Activated CD8-positive, alpha-beta T cell treated with anti-CD3 and anti-CD28 coated beads for 36 hours (primary cell): ENCODE measurements around the gene MAN1A1. TPM values are rescaled to one million over a fixed set of nuclear protein-coding genes. Genes with fewer than 3 reads are reported as not detected.
A peak's percentile ranks its signal among the peaks of the same experiment; 100 is the strongest.

Experiments
- ATAC-seq: fragments of 200-7000 bp; cut with Tn5 transposase; one replicate; pipeline ENCODE4 v1.10.0; 2021; ENCODE audit warnings: mild to moderate bottlenecking, moderate library complexity
- CTCF ChIA-PET: fragments of 350-600 bp; sonication (Branson Sonifier 250); formaldehyde crosslinking; loops from one replicate; lab custom pipeline; 2021; ENCODE audit warnings: antibody characterized with exemption; lab: Charles Lee
- POLR2A ChIA-PET: fragments of 350-600 bp; sonication (Branson Sonifier 250); formaldehyde crosslinking; loops from one replicate; lab custom pipeline; 2021; ENCODE audit warnings: antibody characterized with exemption; lab: Charles Lee
- DNase-seq: peaks from one replicate; pipeline ENCODE4 v3.0.0-alpha.2; 2020
- H3K27ac Mint-ChIP-seq: one replicate; pipeline ENCODE4 v1.8.0; 2021; ENCODE audit warnings: mild to moderate bottlenecking, mixed read lengths
- H3K27me3 Mint-ChIP-seq: one replicate; pipeline ENCODE4 v1.8.0; 2021; ENCODE audit warnings: mixed read lengths
- H3K36me3 Mint-ChIP-seq: one replicate; pipeline ENCODE4 v1.8.0; 2021; ENCODE audit warnings: low read depth, mixed read lengths
- H3K4me1 Mint-ChIP-seq: one replicate; pipeline ENCODE4 v1.8.0; 2021; ENCODE audit warnings: low read depth, mixed read lengths
- H3K4me3 Mint-ChIP-seq: one replicate; pipeline ENCODE4 v1.8.0; 2021; ENCODE audit warnings: mild to moderate bottlenecking, moderate library complexity, mixed read lengths
- H3K9me3 Mint-ChIP-seq: one replicate; pipeline ENCODE4 v1.8.0; 2021; ENCODE audit warnings: mixed read lengths
- intact Hi-C: fragments of 100-400 bp; cut with micrococcal nuclease; formaldehyde crosslinking; loops from one replicate; pipeline ENCODE4 v1.10.0; 2022
- total RNA-seq, 2 experiments: library from RNA; stranded (reverse); gene quantifications; one replicate each; pipeline ENCODE4 v1.2.3, GENCODE V29; 2021
- TF ChIP-seq, protein P1 (sequence below): fragments of 200-600 bp; IDR thresholded peaks from one replicate; pipeline ENCODE4 v1.8.0; 2022; ENCODE audit warnings: antibody characterized with exemption, mild to moderate bottlenecking

MAN1A1 gene
- total RNA-seq, 2 experiments from 2014 or later, result 18.5 to 19.4 TPM

DNA sequence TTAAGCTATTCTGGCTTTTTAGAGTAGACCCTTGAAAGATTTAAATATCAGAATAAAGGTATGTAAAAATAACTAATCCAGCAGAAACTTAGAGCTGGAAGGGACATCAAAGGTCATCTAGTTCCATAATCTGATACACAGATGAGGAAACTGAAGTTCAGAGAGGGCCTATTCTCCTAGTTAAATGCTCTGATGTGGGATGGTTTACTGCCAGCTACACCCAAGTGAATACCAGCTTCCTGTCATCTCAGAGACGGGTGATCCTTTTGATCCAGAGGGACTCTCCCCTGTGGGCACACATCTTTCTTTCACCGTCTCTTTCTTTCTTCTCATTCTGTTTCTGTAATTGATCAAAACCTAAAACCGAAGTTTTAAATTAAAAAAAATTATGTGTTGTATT, 94.1 kb downstream of the MAN1A1 start:
- intact Hi-C loops, result no loop called here
- CTCF ChIA-PET, result no interaction called here
- peak; percentile 47 for ATAC-seq

DNA sequence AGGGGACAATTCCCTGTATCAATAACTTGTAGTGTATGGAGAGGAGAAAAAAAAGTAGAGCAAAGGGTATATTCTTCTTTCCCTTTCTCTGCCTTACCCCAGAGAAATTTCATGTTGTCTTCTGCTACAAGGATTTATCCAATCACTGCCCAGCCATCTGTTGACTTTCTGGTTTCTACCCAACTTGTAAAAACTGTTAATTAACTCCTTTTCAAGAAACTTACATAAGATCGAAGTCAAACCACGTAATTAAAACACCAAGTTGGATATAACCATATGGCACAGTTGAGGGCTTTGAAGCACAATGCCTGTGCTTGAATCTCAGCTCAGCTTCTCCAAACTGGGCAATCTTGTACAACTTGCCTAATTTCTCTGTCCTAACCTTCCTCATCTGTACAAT, 99.5 kb downstream of the MAN1A1 start:
- intact Hi-C loops, result no loop called here
- Mint-ChIP-seq H3K4me3 (no peak overlapping the region), H3K27ac (no peak overlapping the region), H3K27me3 (no peaks in the 10 kb centered on the region), H3K36me3 (peaks cover 21% of the 10 kb centered on the region), H3K4me1 (peaks cover 2% of the 10 kb centered on the region), H3K9me3 (no peaks in the 10 kb centered on the region)
- TF ChIP-seq, protein P1, sequence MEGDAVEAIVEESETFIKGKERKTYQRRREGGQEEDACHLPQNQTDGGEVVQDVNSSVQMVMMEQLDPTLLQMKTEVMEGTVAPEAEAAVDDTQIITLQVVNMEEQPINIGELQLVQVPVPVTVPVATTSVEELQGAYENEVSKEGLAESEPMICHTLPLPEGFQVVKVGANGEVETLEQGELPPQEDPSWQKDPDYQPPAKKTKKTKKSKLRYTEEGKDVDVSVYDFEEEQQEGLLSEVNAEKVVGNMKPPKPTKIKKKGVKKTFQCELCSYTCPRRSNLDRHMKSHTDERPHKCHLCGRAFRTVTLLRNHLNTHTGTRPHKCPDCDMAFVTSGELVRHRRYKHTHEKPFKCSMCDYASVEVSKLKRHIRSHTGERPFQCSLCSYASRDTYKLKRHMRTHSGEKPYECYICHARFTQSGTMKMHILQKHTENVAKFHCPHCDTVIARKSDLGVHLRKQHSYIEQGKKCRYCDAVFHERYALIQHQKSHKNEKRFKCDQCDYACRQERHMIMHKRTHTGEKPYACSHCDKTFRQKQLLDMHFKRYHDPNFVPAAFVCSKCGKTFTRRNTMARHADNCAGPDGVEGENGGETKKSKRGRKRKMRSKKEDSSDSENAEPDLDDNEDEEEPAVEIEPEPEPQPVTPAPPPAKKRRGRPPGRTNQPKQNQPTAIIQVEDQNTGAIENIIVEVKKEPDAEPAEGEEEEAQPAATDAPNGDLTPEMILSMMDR, result no peak
- CTCF ChIA-PET, result no interaction called here
- DNase-seq, result no peak
- POLR2A ChIA-PET, result no interaction called here
- ATAC-seq, result no peak

More for the DNA sequence above, 94.1 kb downstream of the MAN1A1 start:
- no peak overlapping the region for H3K27ac Mint-ChIP-seq
- POLR2A ChIA-PET, result no interaction called here
- peaks cover 10% of the 10 kb centered on the region for H3K36me3 Mint-ChIP-seq
- no peak overlapping the region for H3K4me3 Mint-ChIP-seq
- TF ChIP-seq, protein P1, result no peak
- peak; percentile 7 for DNase-seq
- H3K9me3 Mint-ChIP-seq, result no peaks in the 10 kb centered on the region
- no peaks in the 10 kb centered on the region for H3K27me3 Mint-ChIP-seq
- H3K4me1 Mint-ChIP-seq, result peaks cover 28% of the 10 kb centered on the region

DNA sequence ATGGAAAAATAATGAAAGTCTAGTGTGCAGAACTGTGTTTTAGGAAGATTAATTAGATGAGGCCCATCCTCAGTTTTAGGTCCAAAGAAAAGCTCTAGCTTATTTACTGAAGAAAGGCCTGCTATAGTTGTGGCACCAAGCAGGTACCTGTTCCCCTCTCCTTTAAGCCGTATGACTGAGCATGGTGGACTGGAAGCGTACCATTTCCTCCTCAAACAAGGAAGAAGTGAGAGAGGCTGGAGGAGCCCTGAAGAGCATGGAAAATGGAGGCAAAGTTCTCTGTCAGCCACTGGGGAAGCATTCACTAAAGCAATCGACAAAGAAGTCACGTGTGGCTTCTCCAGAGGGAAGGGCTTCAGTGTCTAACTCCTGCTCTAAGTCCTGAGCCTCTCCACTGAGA, 100.2 kb downstream of the MAN1A1 start:
- ChIA-PET CTCF (no interaction called here), POLR2A (no interaction called here)
- no peaks in the 10 kb centered on the region for H3K27me3 Mint-ChIP-seq
- intact Hi-C loops, result no loop called here
- TF ChIP-seq, protein P1, result no peak
- ATAC-seq (no peak), DNase-seq (no peak)
- no peak overlapping the region for H3K27ac Mint-ChIP-seq
- H3K4me1 Mint-ChIP-seq, result no peaks in the 10 kb centered on the region
- H3K9me3 Mint-ChIP-seq, result no peaks in the 10 kb centered on the region
- peaks cover 24% of the 10 kb centered on the region for H3K36me3 Mint-ChIP-seq
- H3K4me3 Mint-ChIP-seq, result no peak overlapping the region

DNA sequence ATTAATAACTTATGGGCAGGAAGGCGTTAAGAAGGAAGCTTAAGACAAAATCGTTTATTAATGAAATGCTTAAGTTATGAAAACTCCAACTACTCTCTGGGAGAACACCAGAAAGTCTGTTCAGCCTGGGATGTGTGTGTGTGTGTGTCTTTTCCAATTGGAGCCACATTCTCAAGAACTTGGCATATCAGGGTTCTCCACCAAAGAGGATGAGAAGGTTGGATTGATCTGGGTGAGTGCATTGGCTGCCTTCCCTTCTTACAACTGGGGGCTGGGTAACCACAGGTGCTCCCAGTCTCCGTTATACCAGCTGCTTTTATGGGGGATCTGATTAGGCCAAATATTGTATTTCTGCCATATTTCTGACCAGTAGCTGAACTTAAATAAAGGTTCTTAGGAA, 102.1 kb downstream of the MAN1A1 start:
- no peaks in the 10 kb centered on the region for H3K9me3 Mint-ChIP-seq
- ChIA-PET POLR2A (no interaction called here), CTCF (no interaction called here)
- no peak for ATAC-seq
- no peaks in the 10 kb centered on the region for H3K27me3 Mint-ChIP-seq
- intact Hi-C loops, result no loop called here
- H3K4me1 Mint-ChIP-seq, result no peaks in the 10 kb centered on the region
- H3K36me3 Mint-ChIP-seq, result peaks cover 23% of the 10 kb centered on the region
- DNase-seq, result no peak
- no peak overlapping the region for H3K27ac Mint-ChIP-seq
- H3K4me3 Mint-ChIP-seq, result no peak overlapping the region
- TF ChIP-seq, protein P1, result no peak

DNA sequence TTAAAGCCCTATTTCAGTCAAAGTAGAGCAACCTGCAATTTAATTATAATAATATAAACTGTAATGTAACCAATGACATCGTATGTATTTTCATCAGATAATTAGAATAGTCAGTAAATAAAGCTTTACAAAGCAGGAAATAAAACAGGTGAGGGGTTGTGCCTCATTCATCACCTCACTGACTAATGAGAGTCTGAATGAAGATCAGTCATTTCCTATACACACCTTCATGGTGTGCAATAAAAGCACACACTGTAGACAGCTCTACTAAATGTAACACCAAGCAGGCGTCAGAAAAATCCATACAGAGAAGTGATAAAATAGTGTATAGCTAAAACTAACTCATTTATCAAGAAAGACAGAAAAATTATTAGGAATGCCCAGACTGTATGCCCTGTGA, 105.9 kb downstream of the MAN1A1 start:
- Mint-ChIP-seq H3K27ac (no peak overlapping the region), H3K36me3 (peaks cover 14% of the 10 kb centered on the region), H3K4me3 (no peak overlapping the region), H3K4me1 (no peaks in the 10 kb centered on the region), H3K9me3 (no peaks in the 10 kb centered on the region), H3K27me3 (no peaks in the 10 kb centered on the region)
- POLR2A ChIA-PET, result no interaction called here
- TF ChIP-seq, protein P1, result no peak
- DNase-seq, result no peak
- CTCF ChIA-PET, result interaction anchor here (1.8 kb wide), 1 partner anchor 34 kb away, joined by 3 read pairs; no protein-coding TSS in a partner anchor
- no peak for ATAC-seq
- intact Hi-C loops, result no loop called here
